Smooth muscle cell (in vitro differentiated cells): ENCODE data around the gene DHRS7B. TPM values are rescaled to one million over a fixed set of nuclear protein-coding genes. Genes with fewer than 3 reads are reported as not detected.
A peak's percentile ranks its signal among the peaks of the same experiment; 100 is the strongest.

Experiments used
- DNase-seq: peaks from one replicate; lab custom pipeline; 2025; ENCODE audit not compliant: unreplicated experiment; lab: John Stamatoyannopoulos, UW
- H2AFZ ChIP-seq: fragments of 200-600 bp; sonication (generic); 2 replicates; pipeline ENCODE4 v1.6.0; 2016; ENCODE audit warnings: antibody characterized with exemption, low read depth, mild to moderate bottlenecking
- H3F3A ChIP-seq: fragments of 200-600 bp; sonication (generic); 2 replicates; pipeline ENCODE4 v1.6.0; 2017; ENCODE audit warnings: antibody characterized with exemption, low read depth
- H3K27ac ChIP-seq: fragments of 200-600 bp; sonication (generic); 2 replicates; pipeline ENCODE4 v1.5.1; 2016; ENCODE audit warnings: low read depth, mild to moderate bottlenecking
- H3K27me3 ChIP-seq: fragments of 200-600 bp; sonication (generic); 2 replicates; pipeline ENCODE4 v1.6.1; 2016; ENCODE audit warnings: low read depth, mild to moderate bottlenecking
- H3K36me3 ChIP-seq: fragments of 200-600 bp; sonication (generic); 2 replicates; pipeline ENCODE4 v1.5.1; 2016; ENCODE audit warnings: low read depth
- H3K4me1 ChIP-seq: fragments of 200-600 bp; sonication (generic); 2 replicates; pipeline ENCODE4 v1.5.1; 2016; ENCODE audit warnings: low read depth
- H3K4me2 ChIP-seq: fragments of 200-600 bp; sonication (generic); 2 replicates; pipeline ENCODE4 v1.6.0; 2016; ENCODE audit warnings: mild to moderate bottlenecking
- H3K4me3 ChIP-seq: fragments of 200-600 bp; sonication (generic); 2 replicates; pipeline ENCODE4 v1.5.1; 2016; ENCODE audit warnings: mild to moderate bottlenecking
- H3K79me2 ChIP-seq: fragments of 200-600 bp; sonication (generic); 2 replicates; pipeline ENCODE4 v1.6.0; 2016; ENCODE audit warnings: low read depth, mild to moderate bottlenecking
- H3K9ac ChIP-seq: fragments of 200-600 bp; sonication (generic); 2 replicates; pipeline ENCODE4 v1.6.0; 2016; ENCODE audit warnings: low read depth
- H3K9me3 ChIP-seq: fragments of 200-600 bp; sonication (generic); replicated peaks from 2 replicates; pipeline ENCODE4 v1.5.1; 2016; ENCODE audit warnings: low read depth
- H4K20me1 ChIP-seq: fragments of 200-600 bp; sonication (generic); 2 replicates; pipeline ENCODE4 v1.6.0; 2016; ENCODE audit warnings: low read depth
- whole genome bisulfite sequencing: methylation state at CpG from one replicate; pipeline ENCODE4 v1.1.7; 2016; ENCODE audit warnings: low lambda C conversion rate; 5-methylcytosine and 5-hydroxymethylcytosine counted together
- polyA plus RNA-seq: library from polyadenylated mRNA; unstranded; fragments of >200 nt; fragmentation: Nextera tagmentation; extraction: Ambion mirVana; gene quantifications from 2 replicates; pipeline ENCODE4 v1.2.1, GENCODE V29; 2016
- total RNA-seq: library from RNA; depleted of rRNA; stranded (reverse); fragments of >200 nt; gene quantifications from 2 replicates; pipeline ENCODE4 v1.2.3, GENCODE V29; 2014
- TF ChIP-seq, protein P1 (sequence below): fragments of 200-600 bp; sonication (generic); IDR thresholded peaks from 2 replicates; pipeline ENCODE4 v1.5.1; 2017; ENCODE audit warnings: borderline replicate concordance, mild to moderate bottlenecking, antibody characterized with exemption; ENCODE audit not compliant: insufficient read depth, poor library complexity, severe bottlenecking

DHRS7B gene
- total and polyA plus RNA-seq, 2 experiments from 2014 or later, result 30.0 to 32.5 TPM

DNA sequence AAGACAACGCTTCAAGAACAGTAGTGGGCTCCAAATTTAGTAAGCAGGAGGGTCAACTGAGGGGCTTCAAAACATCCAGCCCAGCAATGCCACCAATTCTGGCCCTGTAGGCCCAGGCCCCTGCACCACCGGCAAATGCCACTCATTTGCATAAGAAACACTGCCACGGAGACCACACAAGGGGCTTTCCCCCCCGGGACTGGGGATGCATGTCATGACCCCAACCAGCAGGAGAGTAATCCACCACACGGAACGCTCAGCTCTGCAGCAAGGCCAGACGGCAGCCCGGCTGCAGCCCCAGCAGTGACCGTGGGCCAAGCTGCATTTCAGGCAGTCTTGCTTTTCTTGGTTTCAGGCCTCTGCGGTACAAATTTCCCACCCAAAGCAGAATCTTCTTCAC lies 73.1 kb downstream of the DHRS7B start:
- Histone ChIP-seq H3K4me1 (peaks cover 11% of the 10 kb centered on the region), H3K9ac (no peak overlapping the region), H2AFZ (no peak overlapping the region), H3F3A (peaks cover 5% of the 10 kb centered on the region), H3K4me2 (peak overlapping the region; percentile 70), H3K27me3 (no peaks in the 10 kb centered on the region), H3K9me3 (no peaks in the 10 kb centered on the region), H4K20me1 (peaks cover 100% of the 10 kb centered on the region), H3K4me3 (no peak overlapping the region), H3K27ac (peak overlapping the region; percentile 47), H3K36me3 (no peaks in the 10 kb centered on the region), H3K79me2 (peaks cover 62% of the 10 kb centered on the region)
- TF ChIP-seq, protein P1, sequence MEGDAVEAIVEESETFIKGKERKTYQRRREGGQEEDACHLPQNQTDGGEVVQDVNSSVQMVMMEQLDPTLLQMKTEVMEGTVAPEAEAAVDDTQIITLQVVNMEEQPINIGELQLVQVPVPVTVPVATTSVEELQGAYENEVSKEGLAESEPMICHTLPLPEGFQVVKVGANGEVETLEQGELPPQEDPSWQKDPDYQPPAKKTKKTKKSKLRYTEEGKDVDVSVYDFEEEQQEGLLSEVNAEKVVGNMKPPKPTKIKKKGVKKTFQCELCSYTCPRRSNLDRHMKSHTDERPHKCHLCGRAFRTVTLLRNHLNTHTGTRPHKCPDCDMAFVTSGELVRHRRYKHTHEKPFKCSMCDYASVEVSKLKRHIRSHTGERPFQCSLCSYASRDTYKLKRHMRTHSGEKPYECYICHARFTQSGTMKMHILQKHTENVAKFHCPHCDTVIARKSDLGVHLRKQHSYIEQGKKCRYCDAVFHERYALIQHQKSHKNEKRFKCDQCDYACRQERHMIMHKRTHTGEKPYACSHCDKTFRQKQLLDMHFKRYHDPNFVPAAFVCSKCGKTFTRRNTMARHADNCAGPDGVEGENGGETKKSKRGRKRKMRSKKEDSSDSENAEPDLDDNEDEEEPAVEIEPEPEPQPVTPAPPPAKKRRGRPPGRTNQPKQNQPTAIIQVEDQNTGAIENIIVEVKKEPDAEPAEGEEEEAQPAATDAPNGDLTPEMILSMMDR, result no peak
- DNase-seq, result no peak
- WGBS, result 45% methylated on average over 10 of the region's 10 CpGs

DNA sequence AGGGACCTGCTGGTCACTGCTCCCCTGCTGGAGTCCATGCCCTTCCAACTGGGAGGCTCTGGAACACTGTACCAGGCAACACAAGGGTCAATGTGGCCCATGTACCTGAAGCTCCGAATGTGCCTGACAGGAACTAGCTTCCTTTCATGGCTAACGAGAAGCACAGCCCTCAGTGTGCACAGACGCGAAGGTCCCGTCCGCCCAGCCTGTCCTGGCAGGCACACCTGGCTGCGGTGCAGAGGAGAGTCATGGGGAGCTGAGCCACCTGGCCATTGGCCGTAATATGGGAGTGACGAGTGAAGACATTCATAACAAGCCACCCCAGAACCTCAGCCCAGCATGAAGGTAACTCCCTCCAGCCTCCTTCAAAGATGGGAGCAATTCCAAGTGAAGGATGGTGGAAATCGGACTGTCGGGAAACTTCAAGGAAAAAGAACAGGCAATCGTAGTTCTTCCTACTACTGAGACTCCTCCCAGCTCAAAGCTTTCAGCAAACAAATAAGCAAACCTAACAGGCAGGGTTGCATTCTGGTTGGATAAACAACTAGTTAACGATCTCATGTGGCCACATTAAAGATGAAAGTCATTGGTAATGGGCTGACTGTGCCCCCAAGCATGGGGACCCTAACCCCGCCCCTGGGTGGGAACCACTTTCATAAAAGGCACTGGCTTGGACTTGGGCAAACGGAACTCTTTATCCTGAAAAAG lies 74.0 kb downstream of the DHRS7B start:
- Histone ChIP-seq H3K79me2 (peaks cover 71% of the 10 kb centered on the region), H3F3A (peaks cover 5% of the 10 kb centered on the region), H3K4me1 (peaks cover 11% of the 10 kb centered on the region), H3K4me2 (peak overlapping the region; percentile 12), H3K9ac (no peak overlapping the region), H2AFZ (no peak overlapping the region), H3K4me3 (no peak overlapping the region), H4K20me1 (peaks cover 100% of the 10 kb centered on the region), H3K27me3 (no peaks in the 10 kb centered on the region), H3K9me3 (no peaks in the 10 kb centered on the region), H3K27ac (no peak overlapping the region), H3K36me3 (no peaks in the 10 kb centered on the region)
- 96% methylated on average over 15 of the region's 15 CpGs for WGBS
- no peak for DNase-seq
- TF ChIP-seq, protein P1, result no peak

DNA sequence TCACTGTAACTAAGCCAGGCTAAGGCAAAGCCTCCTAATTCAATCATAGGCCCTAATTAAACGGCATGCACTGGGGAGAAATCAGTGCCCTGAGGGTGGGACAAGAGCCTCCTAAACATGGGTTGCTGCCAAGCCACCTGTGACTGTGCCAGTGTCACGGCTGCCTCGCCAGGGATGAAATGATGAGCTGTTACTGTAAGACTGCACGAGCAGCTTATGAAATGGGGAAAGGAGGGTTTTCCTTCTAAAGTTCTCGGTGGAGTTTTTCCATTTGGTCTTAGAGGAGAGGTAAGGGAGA lies 74.5 kb downstream of the DHRS7B start:
- no peaks in the 10 kb centered on the region for H3K36me3 ChIP-seq
- no peak overlapping the region for H3K4me3 ChIP-seq
- WGBS, result 69% methylated on average over 5 of the region's 5 CpGs
- H3F3A ChIP-seq, result peaks cover 5% of the 10 kb centered on the region
- H3K27me3 ChIP-seq, result no peaks in the 10 kb centered on the region
- DNase-seq, result no peak
- no peak overlapping the region for H3K9ac ChIP-seq
- H3K79me2 ChIP-seq, result peaks cover 76% of the 10 kb centered on the region
- no peaks in the 10 kb centered on the region for H3K9me3 ChIP-seq
- H2AFZ ChIP-seq, result no peak overlapping the region
- H3K4me2 ChIP-seq, result no peak overlapping the region
- TF ChIP-seq, protein P1, result no peak
- H3K27ac ChIP-seq, result no peak overlapping the region
- H4K20me1 ChIP-seq, result peaks cover 100% of the 10 kb centered on the region
- peaks cover 11% of the 10 kb centered on the region for H3K4me1 ChIP-seq

DNA sequence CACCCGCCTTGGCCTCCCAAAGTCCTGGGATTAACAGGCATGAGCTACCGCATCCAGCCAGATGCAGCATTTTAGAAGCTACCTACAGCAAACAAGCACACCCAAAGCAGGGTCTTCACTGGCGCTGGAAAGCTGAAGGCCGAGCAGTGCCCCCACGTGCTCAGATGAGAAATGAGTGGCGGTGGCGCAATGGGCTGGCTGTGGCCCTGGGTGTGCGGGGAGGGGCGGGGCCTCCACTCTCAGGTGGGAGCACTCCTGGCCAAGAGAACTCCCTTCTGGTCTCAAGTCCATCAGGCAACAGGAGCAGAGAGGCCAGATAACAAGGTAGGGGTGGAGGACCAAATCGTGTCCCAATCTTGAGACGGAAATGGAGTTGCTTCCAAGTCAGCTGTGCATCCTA lies 75.1 kb downstream of the DHRS7B start:
- TF ChIP-seq, protein P1, result no peak
- H4K20me1 ChIP-seq, result peaks cover 100% of the 10 kb centered on the region

More for the DNA sequence above, 75.1 kb downstream of the DHRS7B start:
- H3K27ac ChIP-seq, result no peak overlapping the region
- no peaks in the 10 kb centered on the region for H3K9me3 ChIP-seq
- H2AFZ ChIP-seq, result no peak overlapping the region
- DNase-seq, result no peak
- H3F3A ChIP-seq, result peaks cover 5% of the 10 kb centered on the region
- no peak overlapping the region for H3K4me3 ChIP-seq
- no peak overlapping the region for H3K4me2 ChIP-seq
- WGBS, result 93% methylated on average over 11 of the region's 11 CpGs
- no peak overlapping the region for H3K9ac ChIP-seq
- peaks cover 78% of the 10 kb centered on the region for H3K79me2 ChIP-seq
- no peaks in the 10 kb centered on the region for H3K36me3 ChIP-seq
- H3K4me1 ChIP-seq, result peaks cover 11% of the 10 kb centered on the region
- H3K27me3 ChIP-seq, result no peaks in the 10 kb centered on the region
